Stimulated activated CD4-positive, alpha-beta T cell treated with anti-CD3 and anti-CD28 coated beads, Interleukin-15, amount 100 ng/mL, for 48 hours (primary cell): ENCODE results near the gene RBPMS2.
A peak's percentile ranks its signal among the peaks of the same experiment; 100 is the strongest.

Experiments used
- DNase-seq, 2 donors: peaks; one replicate each; pipeline ENCODE4 v3.0.0-alpha.2; 2020; ENCODE audit warnings: low read depth in 2 of 2

The RBPMS2 gene

GRCh38 chr15:64720188-64720587 lies 55.2 kb downstream of the RBPMS2 start:
- no peak for DNase-seq

GRCh38 chr15:64717735-64718495 lies 57.5 kb downstream of the RBPMS2 start:
- no peak for DNase-seq

DNA sequence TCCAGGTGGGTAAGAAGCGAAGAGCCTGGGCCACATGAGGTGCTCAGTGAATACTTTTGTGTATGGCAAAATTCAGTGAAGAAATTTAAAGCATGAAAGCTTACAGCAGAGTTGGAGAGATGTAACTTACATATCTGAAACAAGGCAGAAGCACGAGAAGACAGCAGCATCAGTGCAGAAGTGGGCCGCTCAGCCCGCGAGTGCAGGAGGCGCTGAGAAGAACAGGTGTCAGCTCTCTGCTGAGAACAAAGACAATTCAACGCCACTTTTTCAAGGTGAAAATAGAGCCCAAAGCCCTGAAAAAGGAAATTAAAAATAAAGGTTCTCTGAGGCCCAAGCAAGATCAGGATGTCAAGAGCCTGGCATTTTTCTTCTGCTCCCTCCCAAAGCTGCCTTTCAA lies 58.3 kb downstream of the RBPMS2 start:
- no peak for DNase-seq

DNA sequence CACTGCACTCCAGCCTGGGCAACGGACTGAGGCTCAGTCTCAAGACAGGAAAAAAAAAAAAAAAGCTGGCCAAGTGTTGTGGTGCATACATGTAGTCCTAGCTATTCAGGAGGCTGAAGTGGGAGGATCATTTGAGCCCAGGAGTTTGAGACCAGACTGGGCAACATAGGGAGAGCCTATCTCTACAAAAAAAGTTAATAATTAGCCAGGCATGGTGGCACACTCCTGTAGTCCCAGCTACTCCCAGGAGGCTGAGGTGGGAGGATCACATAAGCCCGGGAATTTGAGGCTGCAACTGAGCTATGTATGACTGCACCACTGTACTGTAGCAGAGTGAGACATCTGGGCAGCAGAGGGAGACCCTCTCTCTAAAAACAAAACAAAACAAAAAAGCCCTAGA lies 58.9 kb downstream of the RBPMS2 start:
- DNase-seq = no peak

- no peak for DNase-seq
Observed at GRCh38 chr15:64713592-64713991, 61.8 kb downstream of the RBPMS2 start.

DNA sequence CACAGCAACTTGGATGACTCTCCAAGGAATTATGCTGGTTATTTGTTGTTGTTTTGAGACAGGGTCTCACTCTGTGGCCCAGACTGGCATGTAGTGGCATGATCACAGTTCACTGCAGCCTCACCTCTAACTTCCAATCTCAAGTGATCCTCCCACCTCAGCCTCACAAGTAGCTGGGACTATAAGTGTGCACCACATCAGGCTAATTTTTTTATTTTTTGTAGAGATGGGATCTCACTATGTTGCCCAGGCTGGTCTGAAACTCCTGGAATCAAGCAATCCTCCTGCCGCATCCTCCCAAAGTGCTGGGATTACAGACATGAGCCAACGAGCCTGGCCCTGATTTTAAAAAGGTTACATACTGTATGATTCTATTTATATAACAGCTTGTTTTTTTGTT lies 63.0 kb downstream of the RBPMS2 start:
- no peak for DNase-seq

DNA sequence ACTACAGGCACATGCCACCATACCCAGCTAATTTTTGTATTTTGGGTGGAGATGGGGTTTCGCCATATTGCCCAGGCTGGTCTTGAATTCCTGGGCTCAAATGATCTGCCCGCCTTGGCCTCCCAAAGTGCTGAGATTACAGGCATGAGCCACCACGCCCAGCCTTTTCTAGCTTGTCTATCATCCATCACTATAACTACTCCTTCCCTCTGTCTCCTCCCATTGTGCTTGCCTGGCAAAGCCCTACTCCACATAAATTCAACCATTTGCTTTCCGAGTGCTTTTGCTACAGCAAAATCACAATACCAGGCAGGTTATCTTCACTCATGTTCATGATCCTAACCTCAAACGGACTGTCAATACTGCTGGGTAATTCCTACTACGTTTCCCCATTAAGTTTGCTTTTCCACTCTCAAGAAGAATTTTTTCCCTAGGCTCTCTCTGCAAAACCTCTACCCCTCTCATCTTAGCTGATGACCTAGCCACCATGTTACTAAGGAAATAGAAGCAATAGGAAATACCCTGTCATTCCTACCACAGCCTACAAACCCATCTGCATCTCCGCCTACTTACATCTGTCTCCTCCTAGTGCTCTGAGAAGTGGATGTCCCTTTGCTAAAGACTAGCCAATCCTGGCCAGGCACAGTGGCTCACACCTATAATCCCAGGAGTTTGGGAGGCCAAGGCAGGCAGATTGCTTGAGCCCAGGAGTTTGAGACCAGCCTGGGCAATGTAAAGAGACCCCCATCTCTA lies 64.5 kb downstream of the RBPMS2 start:
- DNase-seq = no peak

- DNase-seq = no peak
Observed at GRCh38 chr15:64706011-64706911, 69.1 kb downstream of the RBPMS2 start.

DNA sequence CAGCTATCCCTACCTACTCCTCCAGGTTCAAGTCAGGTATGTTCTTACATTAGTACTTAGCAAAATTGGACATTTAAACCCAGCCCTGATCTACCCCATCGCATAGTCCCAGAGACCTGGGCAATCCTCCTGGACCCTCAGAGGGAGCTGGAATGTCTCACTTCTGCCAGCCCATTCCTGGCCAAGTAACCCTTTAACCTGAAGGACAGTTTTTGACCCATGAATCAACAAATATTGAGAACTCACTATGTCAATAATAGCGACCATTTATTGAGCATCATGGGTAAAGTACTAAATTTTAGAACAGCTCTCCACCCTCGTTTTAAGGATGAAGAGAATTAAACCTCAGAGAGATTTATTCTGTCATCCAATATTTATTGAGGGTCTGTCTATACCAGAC lies 70.4 kb downstream of the RBPMS2 start:
- no peak for DNase-seq

- no peak for DNase-seq
Observed at GRCh38 chr15:64703632-64703959, 71.8 kb downstream of the RBPMS2 start.

DNA sequence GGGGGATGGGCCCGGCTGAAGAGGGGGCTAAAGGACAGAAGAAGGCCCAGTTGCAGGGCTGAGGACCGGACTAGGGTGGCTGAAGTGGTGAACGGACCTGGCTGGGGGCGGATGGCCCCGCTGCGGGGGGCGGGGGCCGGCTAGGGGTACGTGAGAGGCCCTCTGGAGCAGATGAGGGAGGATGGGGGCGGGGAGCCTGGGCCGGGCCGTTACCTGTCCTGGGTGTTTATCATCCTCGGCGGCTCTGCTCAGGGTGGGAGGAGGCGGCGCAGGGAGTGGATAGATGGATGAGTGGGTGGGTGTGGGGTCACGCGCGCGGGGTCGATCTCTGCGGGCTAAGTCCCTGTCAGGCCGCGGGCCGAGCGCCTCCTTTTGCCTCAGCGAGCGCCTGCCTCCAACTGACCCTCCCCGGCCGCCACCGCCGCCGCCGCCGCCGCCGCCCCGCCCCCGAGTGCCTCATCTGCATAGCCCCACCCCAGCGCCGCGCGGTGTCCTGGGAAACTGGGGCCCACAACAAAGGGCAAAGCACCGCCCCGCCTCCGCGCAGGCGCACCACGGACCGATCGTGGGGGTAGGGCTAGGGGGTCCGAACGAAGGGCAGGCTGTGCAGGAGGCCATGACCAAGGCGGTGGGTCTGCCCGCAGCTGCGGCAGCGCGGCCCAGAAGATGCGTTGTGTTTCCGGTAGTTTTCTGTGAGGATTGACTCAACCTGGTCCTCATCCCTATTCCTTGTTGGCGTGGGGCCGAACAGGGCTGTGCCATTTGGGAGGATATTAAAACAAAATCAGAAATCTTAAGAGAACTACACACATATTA lies 72.4 kb downstream of the RBPMS2 start:
- DNase-seq = peak; percentile 90 to 95

DNA sequence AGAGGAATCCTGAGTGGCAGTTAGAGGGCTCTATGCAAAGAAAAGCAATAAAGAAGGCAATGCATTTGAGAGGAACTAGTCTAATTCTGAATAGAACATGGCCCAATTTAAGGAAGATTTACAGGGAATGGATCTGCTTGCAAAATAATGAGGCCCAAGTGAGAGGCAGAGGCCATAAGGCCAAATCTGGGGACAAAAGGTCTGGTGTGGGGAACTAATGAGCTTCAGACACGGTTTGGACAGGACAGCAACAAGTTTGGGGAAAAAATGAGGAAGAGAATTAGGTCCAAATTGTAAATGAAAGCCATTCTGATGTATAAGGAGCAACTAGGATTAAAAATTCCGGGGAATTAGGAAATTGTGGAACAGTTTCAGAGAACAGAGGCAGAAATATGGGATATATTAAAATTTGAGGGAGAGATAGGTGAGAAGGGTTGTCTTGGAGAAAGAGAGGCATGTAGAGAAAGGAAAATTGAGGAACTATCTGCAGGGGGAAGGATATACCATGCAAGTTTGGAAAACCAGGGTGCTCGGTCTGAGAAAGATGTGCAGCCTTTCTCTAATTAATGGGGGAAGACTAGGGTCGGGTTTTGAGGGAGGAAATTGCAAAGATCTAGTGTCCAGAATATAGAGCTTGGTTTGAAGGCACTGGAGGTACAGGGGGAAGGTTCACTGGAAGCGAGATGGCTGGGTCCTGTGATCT lies 73.8 kb downstream of the RBPMS2 start:
- no peak for DNase-seq

DNA sequence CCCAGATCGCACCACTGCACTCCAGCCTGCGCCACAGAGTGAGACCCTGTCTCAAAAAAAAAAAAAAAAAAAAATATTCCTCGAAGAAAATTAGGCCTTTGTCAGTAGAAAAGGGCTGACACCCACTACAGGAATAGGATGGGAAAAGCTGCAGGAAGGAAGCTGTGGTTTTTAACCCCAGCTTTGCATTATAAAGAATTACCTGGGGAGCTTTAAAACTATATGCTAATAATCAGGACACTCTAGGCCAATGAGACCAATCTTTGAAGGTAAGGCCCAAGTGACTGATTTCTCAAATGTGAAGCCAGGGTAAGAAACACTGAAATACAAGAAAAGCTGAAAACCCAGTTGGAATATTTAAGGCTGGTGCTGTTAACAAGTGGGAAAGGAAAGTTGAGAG lies 74.3 kb downstream of the RBPMS2 start:
- DNase-seq = no peak

- DNase-seq = no peak
Observed at GRCh38 chr15:64699751-64700388, 75.5 kb downstream of the RBPMS2 start.

DNA sequence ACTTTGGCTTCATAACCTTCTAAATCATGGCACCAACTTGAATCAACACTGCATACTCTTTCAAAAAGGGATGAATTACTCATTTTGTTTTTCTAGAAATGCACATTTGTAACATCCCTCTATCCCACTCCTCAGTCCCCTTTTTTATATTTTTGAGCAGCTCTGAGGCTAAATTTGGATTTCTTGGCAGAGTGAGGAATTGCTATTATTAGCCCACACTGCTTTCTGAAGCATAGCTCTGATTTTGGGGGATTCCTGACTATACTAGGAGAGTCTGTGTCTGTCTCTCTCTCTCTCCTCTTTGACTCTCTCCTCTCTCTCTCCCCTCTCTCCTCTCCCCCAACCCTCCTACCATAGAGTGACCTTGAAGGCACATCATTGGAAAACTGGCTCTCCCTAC lies 76.6 kb downstream of the RBPMS2 start:
- no peak for DNase-seq

- peak; percentile 36 to 42 for DNase-seq
Observed at GRCh38 chr15:64697911-64698369, 77.4 kb downstream of the RBPMS2 start.

GRCh38 chr15:64696481-64696880 lies 78.9 kb downstream of the RBPMS2 start:
- no peak for DNase-seq

- no peak for DNase-seq
Observed at GRCh38 chr15:64695561-64695992, 79.8 kb downstream of the RBPMS2 start.

- no peak for DNase-seq
Observed at GRCh38 chr15:64694816-64695215, 80.6 kb downstream of the RBPMS2 start.

GRCh38 chr15:64693134-64693533 lies 82.3 kb downstream of the RBPMS2 start:
- DNase-seq = no peak
